ENCODE data around the gene MAPK7.

Gene MAPK7

DNA sequence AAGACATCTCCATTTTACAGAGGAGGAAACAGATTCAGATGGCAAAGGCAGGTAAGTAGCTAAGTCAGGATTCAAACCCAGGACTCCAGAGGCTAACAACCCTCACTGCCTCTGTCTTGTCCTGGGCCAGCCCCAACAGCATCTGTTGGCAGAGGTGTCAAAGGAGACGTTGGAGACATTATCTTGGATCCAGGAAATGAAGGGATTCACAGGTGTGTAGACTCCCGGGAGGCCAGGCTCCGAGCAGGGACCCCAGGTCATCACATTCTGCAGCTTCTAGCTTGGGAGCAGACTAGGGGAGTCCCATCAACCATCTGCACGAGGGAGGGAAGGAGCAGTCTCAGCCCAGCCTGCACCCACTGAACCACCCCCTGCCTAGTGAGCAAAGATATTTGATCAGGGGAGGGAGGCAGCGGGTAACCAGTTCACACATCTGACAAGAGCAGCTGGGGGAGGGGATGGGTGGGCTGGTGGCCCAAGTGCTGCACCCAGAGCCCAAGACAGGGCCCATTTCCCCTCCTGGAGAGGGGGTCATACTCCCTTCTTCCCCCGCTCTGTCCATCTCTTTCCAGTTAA is 14.8 kb upstream of the MAPK7 start:
- no peak for DNase-seq (ENCODE audit: low read depth)

GRCh38 chr17:19364699-19365498 is 13.4 kb upstream of the MAPK7 start:
- no peak for DNase-seq (ENCODE audit: low read depth)

DNA sequence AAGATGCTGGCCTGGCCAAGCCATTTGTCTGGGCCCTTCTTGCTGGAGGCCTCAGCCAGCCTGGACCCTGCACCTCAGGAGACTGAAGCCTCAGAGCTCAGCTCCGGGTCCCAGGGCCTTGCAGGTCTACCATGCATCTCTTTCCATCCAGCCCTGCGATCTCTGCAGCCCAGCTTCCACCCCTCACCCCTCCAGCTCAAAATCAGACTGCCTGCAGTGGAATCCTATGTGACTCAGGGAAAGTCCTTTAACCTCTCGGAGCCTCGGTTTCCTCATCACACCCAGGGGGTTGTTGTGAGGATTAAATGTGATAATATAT is 12.8 kb upstream of the MAPK7 start:
- DNase-seq (ENCODE audit: low read depth): no peak

- DNase-seq (ENCODE audit: low read depth): no peak
Measured at GRCh38 chr17:19365833-19366636, 12.3 kb upstream of the MAPK7 start.

DNA sequence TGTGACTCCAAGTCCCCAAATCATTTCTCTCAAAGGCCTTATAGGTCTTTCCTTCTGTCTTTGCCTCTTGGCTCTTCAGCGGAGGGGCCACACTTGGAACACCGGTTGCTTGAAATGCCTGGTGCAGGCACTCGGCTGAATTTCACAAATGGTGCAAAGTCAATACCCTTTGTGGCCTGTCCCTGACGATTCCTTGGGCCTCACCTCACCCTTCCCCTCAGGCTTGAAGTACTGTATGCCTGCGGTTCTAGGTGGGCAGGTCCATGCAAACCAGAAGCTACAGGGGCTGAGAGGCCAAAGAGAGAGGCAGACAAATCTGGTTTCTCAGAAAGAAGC is 11.7 kb upstream of the MAPK7 start:
- DNase-seq (ENCODE audit: low read depth): no peak

DNA sequence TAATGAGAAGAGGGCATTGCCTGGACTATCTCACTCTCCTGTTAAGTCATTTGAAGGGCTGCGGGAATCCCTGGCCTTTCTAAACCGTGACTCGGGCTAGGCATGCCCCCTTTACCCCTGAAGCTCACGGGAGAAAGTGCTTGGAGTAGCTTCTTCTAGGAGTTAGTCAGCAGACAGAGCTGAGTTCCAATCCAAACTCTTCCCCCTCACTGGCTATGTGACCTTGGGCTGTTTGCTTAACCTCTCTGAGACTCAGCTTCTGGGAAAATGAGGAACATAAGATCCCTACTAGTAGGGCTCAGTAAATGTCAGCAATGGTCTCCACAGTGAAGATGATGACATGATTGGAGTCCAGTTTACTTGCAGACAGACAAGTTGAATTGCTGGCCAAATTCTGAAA is 10.1 kb upstream of the MAPK7 start:
- DNase-seq (ENCODE audit: low read depth): no peak

- no peak for DNase-seq (ENCODE audit: low read depth)
Measured at GRCh38 chr17:19369107-19369778, 9.1 kb upstream of the MAPK7 start.

- no peak for DNase-seq (ENCODE audit: low read depth)
Measured at GRCh38 chr17:19369846-19370492, 8.3 kb upstream of the MAPK7 start.

- DNase-seq (ENCODE audit: low read depth): no peak
Measured at GRCh38 chr17:19370493-19370960, 7.8 kb upstream of the MAPK7 start.

GRCh38 chr17:19371259-19372010 is 6.9 kb upstream of the MAPK7 start:
- no peak for DNase-seq (ENCODE audit: low read depth)

- DNase-seq (ENCODE audit: low read depth): no peak
Measured at GRCh38 chr17:19372011-19372370, 6.3 kb upstream of the MAPK7 start.

DNA sequence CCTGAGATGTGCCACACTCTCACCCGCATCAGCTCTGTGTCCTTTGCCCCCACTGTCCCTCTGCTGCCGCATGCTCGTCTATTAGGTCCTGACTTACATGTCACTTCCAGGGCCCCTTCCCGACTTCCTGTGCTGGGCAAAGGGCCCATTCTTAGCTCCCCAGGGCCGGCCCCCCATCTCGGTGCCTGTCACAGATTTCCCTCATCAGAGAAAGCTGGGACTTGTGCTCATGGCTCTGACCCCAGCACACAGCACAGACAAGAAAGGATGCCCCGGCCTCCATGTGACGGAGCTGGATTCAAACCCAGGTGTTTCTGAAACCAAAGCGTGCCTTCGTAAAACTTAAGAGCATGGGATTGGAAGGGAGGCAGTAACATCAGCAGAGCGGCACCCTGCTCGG is 5.9 kb upstream of the MAPK7 start:
- DNase-seq (ENCODE audit: low read depth): no peak

- no peak for DNase-seq (ENCODE audit: low read depth)
Measured at GRCh38 chr17:19372866-19373504, 5.3 kb upstream of the MAPK7 start.

- DNase-seq (ENCODE audit: low read depth): no peak
Measured at GRCh38 chr17:19374136-19374535, 4.2 kb upstream of the MAPK7 start.

DNA sequence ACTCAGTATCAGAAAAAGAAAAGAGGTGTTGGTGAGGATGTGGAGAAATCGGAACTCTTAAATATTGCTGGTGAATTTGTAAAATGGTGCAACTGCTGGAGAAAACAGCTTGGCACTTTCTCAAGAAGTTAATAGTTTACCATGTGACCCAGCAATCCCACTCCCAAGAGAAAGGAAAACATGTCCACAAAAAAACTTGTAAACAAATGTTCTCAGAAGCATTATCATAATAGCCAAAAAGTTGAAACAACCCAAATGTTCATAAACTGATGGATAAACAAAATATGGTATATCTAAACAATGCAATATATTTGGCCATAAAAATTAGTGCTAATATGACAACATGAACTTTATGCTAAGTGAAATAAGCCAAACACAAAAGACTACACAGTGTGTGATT is 2.6 kb upstream of the MAPK7 start:
- no peak for DNase-seq (ENCODE audit: low read depth)

DNA sequence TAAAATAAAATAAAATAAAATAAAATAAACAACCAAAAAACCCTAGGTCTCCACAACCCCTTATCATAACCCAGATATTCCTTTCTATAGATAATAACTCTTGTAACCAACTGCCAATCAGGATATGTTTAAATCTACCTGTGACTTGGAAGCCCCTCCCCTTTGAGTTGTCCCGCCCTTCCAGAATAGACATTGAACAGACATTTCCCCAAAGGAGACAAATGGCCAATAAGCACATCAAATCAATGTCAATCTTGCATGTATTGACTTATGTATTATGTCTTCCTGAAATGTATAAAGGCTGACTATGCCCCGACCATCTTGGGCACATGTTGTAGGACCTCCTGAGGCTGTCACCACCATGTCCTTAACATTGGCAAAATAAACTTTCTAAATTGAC is 1.5 kb upstream of the MAPK7 start:
- DNase-seq (ENCODE audit: low read depth): no peak

DNA sequence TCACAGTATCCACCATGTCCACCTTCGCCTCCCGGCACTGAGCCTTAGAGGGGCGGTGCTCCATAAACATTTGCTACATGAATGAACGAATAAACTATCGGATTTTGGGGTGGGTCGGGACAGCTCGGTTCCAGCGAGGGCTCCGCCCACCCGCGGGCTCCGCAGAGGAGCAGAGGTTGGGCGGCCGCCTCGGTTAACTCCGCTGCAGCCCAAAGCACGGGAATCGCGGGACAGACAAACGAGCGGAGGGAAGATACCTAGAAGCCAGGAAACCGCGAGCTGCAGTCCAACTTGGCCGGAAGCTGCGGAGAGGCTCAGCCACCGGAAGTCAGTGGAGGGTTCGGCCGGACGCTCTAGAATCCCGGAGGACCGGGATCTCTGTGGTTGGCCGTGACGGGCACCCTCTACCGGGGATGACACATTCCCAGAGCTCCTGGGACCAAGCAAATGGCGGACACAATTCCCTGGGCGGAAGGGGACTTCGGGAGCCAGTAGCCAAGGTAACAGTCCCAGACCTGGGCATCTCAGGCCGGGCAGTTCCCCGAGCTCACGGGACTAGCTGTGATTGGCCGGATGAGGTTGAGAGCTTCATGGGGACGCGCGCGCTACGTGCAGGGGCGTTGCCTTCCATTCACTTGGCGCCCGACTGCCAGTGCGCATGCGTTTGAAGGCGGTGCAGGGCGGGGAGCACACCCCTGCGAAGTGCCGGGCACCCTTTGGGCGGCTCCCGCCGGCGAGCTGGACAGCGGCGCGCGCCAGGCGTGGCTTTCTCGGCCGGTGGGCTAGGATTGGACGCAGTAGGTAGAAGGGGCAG is 489 bp upstream of the MAPK7 start:
- DNase-seq (ENCODE audit: low read depth): peak; percentile 78

- DNase-seq (ENCODE audit: low read depth): no peak
Measured at GRCh38 chr17:19379361-19380065, 1.2 kb downstream of the MAPK7 start.

GRCh38 chr17:19380481-19381301 is 2.4 kb downstream of the MAPK7 start:
- no peak for DNase-seq (ENCODE audit: low read depth)
